NCI-H345 treated with DMSO at 0.1 percent for 48 hours (cell line): ENCODE results near the gene OSR1.

Experiments
- DNase-seq: peaks from one replicate; lab custom pipeline; 2025; ENCODE audit not compliant: unreplicated experiment; lab: John Stamatoyannopoulos, UW

OSR1 gene

DNA sequence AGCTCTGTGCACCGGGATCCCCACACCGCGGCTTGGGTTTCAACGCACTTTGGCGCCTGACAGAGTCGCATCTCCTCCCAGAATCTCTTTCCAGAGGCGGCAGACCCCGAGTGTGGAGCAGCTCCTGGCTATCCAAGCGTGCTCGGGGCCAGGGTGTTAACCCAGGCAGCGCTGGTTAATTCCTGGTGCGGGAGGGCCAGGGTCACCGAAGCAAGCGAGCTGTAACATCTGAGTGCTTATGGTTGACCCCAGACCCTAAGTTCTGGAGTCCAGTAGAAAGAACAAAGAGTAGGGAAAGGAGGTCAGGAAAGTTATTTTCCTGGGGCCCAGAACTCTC, 566 bp upstream of the OSR1 start:
- no peak for DNase-seq

GRCh38 chr2:19357402-19358241, 801 bp downstream of the OSR1 start:
- DNase-seq = no peak

DNA sequence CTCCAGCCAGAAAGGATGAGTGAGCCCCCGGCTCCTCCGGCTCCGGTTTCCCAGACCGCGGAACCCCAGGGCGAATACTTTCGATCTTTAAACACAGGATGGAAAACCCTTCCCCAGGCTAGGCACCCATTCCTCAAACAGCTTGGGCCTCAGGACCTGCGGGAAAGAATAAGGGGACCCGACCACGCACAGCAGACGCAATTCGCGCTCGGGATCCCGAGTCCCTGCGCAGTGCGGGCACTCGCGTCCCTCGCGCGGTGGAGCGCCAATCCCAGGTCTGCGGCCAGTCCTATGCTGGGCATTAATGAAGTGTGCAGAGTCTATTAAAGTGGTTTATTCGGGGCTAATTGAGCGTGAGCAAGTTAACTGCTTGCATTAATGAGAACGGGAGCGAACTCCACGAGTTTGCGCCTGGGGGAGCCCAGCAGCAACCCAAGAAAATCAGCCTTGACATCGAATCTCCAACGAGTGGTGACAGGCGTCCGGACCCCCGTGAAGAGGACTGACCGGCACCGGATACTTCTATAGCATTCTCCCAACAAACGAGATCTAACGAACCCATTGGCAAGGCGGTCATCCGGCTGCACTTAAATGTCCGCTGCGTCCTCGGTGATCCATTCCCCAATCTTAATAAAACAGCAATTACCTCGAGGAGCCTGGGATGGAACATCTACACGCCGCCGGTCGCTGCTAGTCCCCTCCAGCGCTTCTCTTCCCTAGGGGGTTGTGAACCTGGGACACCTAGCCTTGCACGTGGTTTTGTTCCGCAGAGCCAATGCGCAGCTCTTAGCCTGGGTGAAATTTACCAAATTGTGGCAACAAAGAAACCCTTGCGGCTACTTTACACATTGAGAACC, 1.6 kb downstream of the OSR1 start:
- DNase-seq = no peak

DNA sequence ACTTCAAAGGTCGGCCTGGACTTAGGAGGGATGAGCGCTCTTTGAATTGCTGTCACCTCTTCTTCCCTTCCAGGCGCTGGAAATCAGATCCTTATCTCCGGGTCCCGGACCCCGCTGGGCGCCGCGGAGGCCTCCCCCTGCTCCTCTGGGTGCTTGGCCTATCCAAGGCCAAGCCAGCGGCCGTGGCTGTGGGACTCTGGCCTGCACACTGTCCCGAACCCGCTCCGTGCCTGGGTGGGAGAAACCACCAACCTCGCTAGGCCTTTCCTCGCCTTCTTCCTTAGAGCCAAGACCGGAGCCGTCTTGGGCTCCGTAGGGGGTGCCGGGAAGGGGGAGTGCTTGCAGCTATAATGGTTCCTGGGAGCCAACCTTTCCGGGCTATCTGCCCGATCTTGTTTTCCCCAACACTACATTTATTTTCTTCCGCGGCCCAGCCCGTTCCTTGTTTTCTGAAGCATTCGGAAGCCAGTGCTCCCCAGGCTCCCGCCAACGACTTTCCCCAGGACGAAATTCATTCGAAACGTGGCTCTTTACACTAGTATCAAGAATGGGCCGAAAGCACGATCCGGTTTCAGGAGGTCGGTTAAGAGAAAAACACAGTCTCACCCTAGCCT, 2.4 kb downstream of the OSR1 start:
- no peak for DNase-seq

DNA sequence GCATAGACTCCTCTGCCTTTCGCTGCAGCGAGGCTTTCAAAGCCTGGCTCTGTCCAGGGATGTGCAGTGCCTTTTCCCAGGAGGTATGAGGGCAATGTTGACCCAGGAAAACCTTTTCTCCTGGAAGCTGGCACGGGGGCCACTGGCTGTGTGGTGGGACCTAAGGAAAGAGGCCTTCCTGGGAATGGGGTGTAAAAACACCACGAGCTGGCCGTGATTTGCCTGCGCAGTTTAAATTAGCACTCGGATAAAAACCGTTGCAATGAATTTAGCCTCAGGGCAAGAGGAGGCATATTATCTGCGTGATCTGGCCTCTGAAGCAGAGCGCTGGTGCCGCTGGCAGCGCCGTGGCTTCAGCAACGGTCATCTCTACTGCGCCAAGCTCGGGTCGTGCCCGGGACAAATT, 3.0 kb downstream of the OSR1 start:
- no peak for DNase-seq

- DNase-seq = no peak
Observed at GRCh38 chr2:19355014-19355405, 3.4 kb downstream of the OSR1 start.

- no peak for DNase-seq
Observed at GRCh38 chr2:19353721-19354050, 4.7 kb downstream of the OSR1 start.

DNA sequence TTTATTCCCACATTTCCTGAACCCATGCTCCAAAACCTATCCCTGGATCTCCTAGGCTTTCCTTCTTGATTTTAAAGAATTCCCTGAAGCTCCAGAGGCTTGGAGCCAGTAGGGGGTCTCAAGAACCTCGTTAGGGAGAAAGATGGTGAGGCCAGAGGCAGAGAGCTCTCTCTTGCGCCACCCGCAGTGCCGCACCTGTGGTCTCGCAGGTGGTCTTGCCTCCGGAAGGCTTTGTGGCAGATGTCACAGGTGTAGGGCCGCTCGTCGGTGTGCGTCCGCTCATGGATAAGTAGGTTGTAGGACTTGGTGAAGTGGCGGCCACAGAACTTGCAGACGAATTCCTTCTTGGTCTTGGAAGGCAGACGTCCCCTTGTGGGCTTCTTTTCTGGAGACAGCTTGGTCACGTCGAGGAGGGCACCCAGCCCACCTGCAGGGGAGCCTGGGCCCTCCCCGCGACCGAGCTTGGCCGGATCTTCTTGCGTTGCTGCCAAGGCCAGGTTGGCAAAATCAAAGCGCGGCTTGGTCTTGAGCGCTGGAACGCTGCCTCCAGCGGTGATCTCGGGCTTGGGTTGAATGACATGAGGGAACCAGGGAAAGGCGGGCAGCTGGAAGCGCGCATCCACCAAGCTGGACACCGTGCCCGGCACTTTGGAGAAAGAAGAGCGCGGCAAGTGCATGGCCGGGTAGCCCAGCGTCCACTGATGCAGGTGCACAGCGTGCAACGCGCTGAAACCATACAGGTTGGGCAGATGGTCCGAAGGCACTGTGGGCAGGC, 5.3 kb downstream of the OSR1 start:
- no peak for DNase-seq

DNA sequence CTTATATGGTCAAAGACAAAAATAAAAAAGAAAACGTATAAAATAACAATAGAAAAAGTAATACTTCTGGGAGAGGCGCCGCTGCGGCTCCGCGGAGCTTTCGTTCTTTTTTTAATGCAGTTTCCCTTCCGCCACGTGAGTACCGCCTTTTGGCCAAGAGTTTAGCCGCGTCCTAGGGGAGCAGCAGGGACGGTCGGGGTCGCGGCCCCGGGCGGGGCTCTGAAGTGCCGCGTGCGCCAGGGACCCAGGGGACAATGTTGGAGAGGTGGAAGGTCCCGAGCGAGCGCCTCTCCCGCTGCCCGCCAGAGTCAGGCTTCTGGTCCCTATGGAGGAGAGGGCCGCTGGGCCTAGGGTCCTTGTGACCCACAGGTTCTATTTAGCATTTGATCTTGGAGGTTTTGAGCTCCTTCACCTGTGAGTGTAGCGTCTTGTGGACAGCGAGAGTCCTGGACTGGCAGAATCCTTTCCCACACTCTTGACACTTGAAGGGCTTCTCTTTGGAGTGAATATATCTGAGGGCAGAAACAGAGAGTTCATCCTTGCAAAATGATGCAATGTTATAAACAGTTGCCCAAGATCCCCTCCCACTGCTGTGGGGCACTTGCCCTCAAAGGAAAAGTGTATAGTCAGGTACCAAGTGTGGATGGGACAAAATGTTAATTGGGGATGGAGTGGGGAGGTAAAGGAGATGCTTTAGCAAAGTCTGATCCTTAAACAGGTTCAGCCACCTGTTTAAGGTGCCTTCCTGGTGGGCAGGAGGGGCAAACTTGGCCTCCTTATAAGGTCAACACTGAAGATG, 6.3 kb downstream of the OSR1 start:
- no peak for DNase-seq

- no peak for DNase-seq
Observed at GRCh38 chr2:19351499-19351898, 6.9 kb downstream of the OSR1 start.

GRCh38 chr2:19350678-19351401, 7.6 kb downstream of the OSR1 start:
- DNase-seq = no peak

GRCh38 chr2:19349911-19350677, 8.3 kb downstream of the OSR1 start:
- no peak for DNase-seq

DNA sequence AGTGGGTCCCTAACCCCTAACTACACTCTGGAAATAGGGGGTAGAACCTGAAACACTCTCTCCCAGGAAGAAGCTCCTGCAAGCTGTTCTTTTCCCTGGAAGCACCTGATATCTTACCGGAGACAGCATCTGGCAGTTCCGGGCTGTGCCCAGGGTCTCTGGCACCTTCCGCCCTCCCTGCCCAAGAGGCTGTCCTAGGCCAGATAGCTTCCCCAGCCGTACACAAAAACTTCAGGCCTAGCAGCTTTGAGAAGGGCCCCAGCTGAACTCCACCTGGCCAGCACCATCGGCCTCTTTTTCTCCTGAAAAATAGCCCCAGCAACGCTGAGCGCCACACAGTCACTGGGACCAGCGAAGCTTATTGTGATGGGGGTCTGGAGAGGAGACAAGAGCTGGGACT, 9.7 kb downstream of the OSR1 start:
- DNase-seq = no peak

DNA sequence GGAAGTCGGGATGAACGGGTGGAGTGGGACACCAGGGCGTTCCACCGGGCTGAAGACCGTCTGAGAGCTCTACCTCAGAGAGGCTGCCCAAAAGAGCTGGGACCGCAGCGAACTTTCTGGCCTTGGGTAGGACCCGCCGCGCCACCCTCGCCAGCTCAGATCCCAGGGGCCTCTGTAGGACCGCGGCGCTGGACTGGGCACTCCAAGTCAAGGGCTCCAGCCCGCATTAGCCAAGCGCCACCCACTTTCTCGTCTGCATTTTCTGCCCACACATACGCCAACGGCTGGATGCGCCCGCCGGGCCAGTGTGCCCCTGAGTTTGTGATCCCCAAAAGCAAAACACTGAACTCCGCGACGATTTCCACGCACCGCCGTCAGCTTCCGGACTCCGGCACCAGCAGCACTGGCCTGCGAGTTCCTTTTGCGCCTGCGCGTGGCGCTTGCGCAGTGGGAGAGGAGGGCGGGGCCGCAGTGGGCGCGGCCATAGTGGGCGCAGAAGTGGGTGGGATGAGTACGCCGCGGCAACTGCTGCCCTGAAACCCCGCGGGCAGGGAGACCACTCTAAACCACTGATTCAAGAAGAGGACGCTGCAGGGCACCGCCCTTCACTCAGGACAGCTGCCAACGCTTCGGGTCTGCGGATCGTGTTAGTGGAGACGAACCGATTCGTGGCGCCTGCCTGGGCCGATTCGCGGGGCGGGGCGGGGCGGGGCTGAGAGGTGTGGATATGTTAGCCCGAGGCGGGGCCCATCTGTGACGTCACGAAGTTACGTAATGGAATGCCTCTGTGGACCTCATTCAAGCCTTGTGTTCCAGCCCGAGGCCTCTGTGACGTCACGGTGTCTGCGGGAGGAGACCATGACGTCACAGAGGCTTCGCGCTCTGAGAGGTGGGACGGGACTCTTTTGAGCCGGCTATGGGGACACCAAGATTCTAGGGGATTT, 10.5 kb downstream of the OSR1 start:
- DNase-seq = peak; percentile 90

- DNase-seq = no peak
Observed at GRCh38 chr2:19346983-19347618, 11.3 kb downstream of the OSR1 start.

- no peak for DNase-seq
Observed at GRCh38 chr2:19337742-19338141, 20.7 kb downstream of the OSR1 start.

- no peak for DNase-seq
Observed at GRCh38 chr2:19337202-19337601, 21.2 kb downstream of the OSR1 start.

- no peak for DNase-seq
Observed at GRCh38 chr2:19336781-19337180, 21.6 kb downstream of the OSR1 start.
